Measurements from ENCODE around the gene EXOC5. TPM values are rescaled to one million over a fixed set of nuclear protein-coding genes. Genes with fewer than 3 reads are reported as not detected.

The EXOC5 gene
- total RNA-seq, 4 donors from 2014 or later = 25.3 to 96.0 (median 50.2) TPM

DNA sequence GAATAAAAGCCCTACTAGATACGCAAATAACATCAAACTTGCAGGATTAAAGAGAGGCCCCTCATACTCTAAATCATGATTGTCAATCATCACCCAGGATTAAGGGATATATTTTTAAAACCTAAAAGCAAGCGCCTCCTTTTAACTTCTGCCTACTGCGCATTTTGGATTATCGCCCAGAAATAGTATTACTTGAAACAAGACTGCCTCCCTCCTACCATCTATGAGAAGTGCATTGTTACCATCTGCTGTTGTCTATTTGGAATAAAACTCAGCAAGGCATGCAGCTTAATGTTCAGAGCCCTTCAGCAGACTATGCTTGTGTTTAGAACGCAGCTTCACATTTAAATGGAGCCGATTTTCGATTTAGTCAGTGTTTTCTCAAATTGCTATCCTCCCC lies 79.6 kb downstream of the EXOC5 start:
- no peak overlapping the region for H3K4me3 ChIP-seq
- intact Hi-C loops (cut with DNase I; ENCODE audit: low total_unique reads) = no loop called here
- H3K9me3 ChIP-seq = no peaks in the 10 kb centered on the region
- no peaks in the 10 kb centered on the region for H3K4me1 ChIP-seq
- H3K27me3 ChIP-seq = no peaks in the 10 kb centered on the region
- H3K36me3 ChIP-seq = no peaks in the 10 kb centered on the region
- H3K27ac ChIP-seq = no peak overlapping the region
- DNase-seq = no peak
- TF ChIP-seq, protein P1, sequence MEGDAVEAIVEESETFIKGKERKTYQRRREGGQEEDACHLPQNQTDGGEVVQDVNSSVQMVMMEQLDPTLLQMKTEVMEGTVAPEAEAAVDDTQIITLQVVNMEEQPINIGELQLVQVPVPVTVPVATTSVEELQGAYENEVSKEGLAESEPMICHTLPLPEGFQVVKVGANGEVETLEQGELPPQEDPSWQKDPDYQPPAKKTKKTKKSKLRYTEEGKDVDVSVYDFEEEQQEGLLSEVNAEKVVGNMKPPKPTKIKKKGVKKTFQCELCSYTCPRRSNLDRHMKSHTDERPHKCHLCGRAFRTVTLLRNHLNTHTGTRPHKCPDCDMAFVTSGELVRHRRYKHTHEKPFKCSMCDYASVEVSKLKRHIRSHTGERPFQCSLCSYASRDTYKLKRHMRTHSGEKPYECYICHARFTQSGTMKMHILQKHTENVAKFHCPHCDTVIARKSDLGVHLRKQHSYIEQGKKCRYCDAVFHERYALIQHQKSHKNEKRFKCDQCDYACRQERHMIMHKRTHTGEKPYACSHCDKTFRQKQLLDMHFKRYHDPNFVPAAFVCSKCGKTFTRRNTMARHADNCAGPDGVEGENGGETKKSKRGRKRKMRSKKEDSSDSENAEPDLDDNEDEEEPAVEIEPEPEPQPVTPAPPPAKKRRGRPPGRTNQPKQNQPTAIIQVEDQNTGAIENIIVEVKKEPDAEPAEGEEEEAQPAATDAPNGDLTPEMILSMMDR (IDR thresholded peaks at IDR 0.05) = no peak
- TF ChIP-seq POLR2A (IDR thresholded peaks at IDR 0.05) = no peak

DNA sequence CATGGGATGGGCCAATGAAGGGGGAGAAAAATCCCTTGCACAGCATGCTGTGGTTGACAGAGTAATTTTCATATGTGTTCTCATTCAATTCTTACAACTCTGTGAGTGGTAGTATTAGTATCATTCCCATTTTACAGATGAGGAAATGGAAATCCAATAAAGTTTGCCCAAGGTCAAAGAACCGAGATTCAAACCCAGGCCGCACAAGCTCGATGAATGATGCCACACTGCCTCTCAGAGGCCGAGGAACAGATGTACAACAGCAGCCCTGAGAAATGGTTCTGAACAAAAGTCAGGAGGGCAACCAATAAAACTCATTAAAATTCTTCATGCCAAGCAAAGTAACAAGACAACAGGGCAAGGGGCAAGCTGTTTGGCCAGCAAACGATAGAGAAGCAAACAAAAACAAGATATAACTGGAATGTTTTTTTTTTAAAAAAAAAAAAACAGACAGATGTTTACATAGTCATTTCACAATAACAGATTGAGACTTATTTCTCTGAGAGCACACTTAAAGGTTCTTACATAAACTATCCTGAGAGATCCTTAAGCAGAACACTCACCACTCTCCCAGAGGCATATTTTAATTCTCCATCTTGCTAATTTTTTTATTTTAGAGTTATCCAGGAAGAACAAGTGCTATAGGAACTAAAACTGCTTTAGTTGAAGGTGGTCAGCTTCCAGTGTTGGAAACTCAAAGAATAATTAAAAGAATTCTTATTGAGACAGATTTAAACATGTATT lies 85.8 kb downstream of the EXOC5 start:
- intact Hi-C loops (cut with DNase I; ENCODE audit: low total_unique reads) = no loop called here
- Histone ChIP-seq H3K36me3 (no peaks in the 10 kb centered on the region), H3K9me3 (no peaks in the 10 kb centered on the region), H3K27me3 (no peaks in the 10 kb centered on the region), H3K4me1 (no peaks in the 10 kb centered on the region), H3K4me3 (no peak overlapping the region), H3K27ac (no peak overlapping the region)
- TF ChIP-seq POLR2A (IDR thresholded peaks at IDR 0.05) = no peak
- TF ChIP-seq, protein P1 (IDR thresholded peaks at IDR 0.05) = no peak
- no peak for DNase-seq

DNA sequence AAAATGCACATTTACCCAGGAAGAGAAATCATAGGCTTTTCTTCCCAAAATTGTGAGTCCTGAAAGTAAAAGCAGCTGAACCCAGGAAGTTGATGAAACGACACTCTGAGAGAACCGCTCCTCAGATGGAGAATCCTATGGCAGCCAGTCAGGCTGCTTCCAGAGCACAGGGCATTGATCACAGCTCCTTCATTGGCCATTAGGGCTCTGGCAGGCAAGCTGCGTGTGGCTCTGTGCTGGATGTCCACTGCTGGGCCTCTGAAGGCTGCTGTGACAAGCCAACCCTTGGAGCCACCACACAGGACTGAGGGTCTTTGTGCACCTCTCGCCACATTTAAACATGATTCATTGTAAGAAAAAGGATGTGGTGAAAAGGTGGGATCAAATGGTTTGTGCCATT lies 89.4 kb downstream of the EXOC5 start:
- no peaks in the 10 kb centered on the region for H3K27me3 ChIP-seq
- no peak overlapping the region for H3K27ac ChIP-seq
- intact Hi-C loops (cut with DNase I; ENCODE audit: low total_unique reads) = no loop called here
- no peaks in the 10 kb centered on the region for H3K36me3 ChIP-seq
- no peak for TF ChIP-seq POLR2A (IDR thresholded peaks at IDR 0.05)
- TF ChIP-seq, protein P1 (IDR thresholded peaks at IDR 0.05) = no peak
- DNase-seq = no peak
- H3K9me3 ChIP-seq = no peaks in the 10 kb centered on the region
- no peak overlapping the region for H3K4me3 ChIP-seq
- H3K4me1 ChIP-seq = no peaks in the 10 kb centered on the region

DNA sequence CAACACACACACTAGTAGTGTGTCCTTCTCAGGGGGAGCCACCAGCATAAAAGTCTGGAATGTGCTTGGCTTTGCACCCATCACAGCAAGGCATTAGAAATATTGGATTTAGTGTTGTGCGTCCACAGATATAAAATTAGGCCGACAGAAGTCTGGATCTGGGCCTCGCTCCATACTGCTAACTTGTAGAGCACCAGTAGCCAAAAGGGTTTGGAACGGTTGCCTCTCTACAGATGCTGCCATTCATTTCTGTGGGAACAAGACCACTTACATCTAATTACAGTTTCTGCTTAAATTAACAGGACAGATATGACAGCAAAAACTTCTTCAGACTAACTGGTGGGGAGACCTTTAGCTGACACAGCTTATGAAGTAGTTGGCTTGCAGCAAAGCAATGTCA lies 94.2 kb downstream of the EXOC5 start:
- no peak overlapping the region for H3K27ac ChIP-seq
- intact Hi-C loops (cut with DNase I; ENCODE audit: low total_unique reads) = no loop called here
- no peaks in the 10 kb centered on the region for H3K27me3 ChIP-seq
- DNase-seq = no peak
- no peaks in the 10 kb centered on the region for H3K9me3 ChIP-seq
- H3K36me3 ChIP-seq = no peaks in the 10 kb centered on the region
- H3K4me1 ChIP-seq = no peaks in the 10 kb centered on the region
- TF ChIP-seq, protein P1 (IDR thresholded peaks at IDR 0.05) = no peak
- TF ChIP-seq POLR2A (IDR thresholded peaks at IDR 0.05) = no peak
- H3K4me3 ChIP-seq = no peak overlapping the region

DNA sequence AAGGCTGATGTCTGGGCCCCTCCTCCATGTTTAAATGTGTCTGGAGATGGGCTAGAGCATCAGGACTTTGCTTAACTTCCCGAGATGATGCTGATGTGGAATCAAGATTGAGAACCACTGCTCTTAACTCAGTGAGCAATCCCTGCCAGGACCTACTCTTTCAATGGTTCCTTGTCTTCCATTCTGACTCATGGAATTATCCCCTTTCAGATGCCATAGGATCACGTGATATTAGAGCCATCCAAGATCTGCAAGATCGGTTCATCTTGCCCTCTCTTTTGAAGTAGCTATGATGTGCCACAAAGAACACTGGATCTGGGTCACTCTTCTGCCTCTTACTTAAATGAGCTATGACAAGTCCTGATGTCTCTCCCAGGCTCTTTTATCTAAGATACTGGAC lies 96.8 kb downstream of the EXOC5 start:
- H3K36me3 ChIP-seq = no peaks in the 10 kb centered on the region
- no peaks in the 10 kb centered on the region for H3K4me1 ChIP-seq
- no peaks in the 10 kb centered on the region for H3K27me3 ChIP-seq
- H3K4me3 ChIP-seq = no peak overlapping the region
- intact Hi-C loops (cut with DNase I; ENCODE audit: low total_unique reads) = no loop called here
- no peak for TF ChIP-seq POLR2A (IDR thresholded peaks at IDR 0.05)
- TF ChIP-seq, protein P1 (IDR thresholded peaks at IDR 0.05) = no peak
- H3K27ac ChIP-seq = no peak overlapping the region
- DNase-seq = no peak
- H3K9me3 ChIP-seq = no peaks in the 10 kb centered on the region

Data from uterus (tissue), 4 donors.